RWPE1 (cell line): ENCODE data around the gene ROPN1.

Source experiments
- CTCF ChIA-PET: fragments of 350-600 bp; sonication (Branson Sonifier 250); formaldehyde crosslinking; extraction: SDS; loops from one replicate; lab custom pipeline; 2021; lab: Yijun Ruan, JAX
- POLR2A ChIA-PET: fragments of 400-600 bp; formaldehyde crosslinking; extraction: SDS; loops from one replicate; lab custom pipeline; 2020; ENCODE audit warnings: antibody characterized with exemption; ENCODE audit not compliant: low non-redundant PET; lab: Yijun Ruan, JAX
- DNase-seq: peaks from one replicate; pipeline ENCODE4 v3.0.0; 2012; ENCODE audit warnings: low spot score
- H3K27ac ChIP-seq: fragments of 450-650 bp; 2 replicates; pipeline ENCODE4 v1.5.1; 2017
- TF ChIP-seq, protein P1 (sequence below): fragments of 450-650 bp; conservative IDR thresholded peaks from 2 replicates; pipeline ENCODE4 v1.5.1; 2017; ENCODE audit warnings: low read depth, mild to moderate bottlenecking

ROPN1 gene

GRCh38 chr3:123939706-123940105 is 52.2 kb downstream of the ROPN1 start:
- ChIA-PET POLR2A (no interaction called here), CTCF (interaction anchor here (0.6 kb wide), 1 partner anchor 11 kb away, joined by 4 read pairs; no protein-coding TSS in a partner anchor)
- TF ChIP-seq, protein P1, sequence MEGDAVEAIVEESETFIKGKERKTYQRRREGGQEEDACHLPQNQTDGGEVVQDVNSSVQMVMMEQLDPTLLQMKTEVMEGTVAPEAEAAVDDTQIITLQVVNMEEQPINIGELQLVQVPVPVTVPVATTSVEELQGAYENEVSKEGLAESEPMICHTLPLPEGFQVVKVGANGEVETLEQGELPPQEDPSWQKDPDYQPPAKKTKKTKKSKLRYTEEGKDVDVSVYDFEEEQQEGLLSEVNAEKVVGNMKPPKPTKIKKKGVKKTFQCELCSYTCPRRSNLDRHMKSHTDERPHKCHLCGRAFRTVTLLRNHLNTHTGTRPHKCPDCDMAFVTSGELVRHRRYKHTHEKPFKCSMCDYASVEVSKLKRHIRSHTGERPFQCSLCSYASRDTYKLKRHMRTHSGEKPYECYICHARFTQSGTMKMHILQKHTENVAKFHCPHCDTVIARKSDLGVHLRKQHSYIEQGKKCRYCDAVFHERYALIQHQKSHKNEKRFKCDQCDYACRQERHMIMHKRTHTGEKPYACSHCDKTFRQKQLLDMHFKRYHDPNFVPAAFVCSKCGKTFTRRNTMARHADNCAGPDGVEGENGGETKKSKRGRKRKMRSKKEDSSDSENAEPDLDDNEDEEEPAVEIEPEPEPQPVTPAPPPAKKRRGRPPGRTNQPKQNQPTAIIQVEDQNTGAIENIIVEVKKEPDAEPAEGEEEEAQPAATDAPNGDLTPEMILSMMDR, result no peak
- DNase-seq, result no peak
- H3K27ac ChIP-seq, result no peak overlapping the region

GRCh38 chr3:123936400-123936799 is 55.5 kb downstream of the ROPN1 start:
- H3K27ac ChIP-seq, result no peak overlapping the region
- TF ChIP-seq, protein P1, result no peak
- POLR2A ChIA-PET, result no interaction called here
- CTCF ChIA-PET, result no interaction called here
- no peak for DNase-seq

DNA sequence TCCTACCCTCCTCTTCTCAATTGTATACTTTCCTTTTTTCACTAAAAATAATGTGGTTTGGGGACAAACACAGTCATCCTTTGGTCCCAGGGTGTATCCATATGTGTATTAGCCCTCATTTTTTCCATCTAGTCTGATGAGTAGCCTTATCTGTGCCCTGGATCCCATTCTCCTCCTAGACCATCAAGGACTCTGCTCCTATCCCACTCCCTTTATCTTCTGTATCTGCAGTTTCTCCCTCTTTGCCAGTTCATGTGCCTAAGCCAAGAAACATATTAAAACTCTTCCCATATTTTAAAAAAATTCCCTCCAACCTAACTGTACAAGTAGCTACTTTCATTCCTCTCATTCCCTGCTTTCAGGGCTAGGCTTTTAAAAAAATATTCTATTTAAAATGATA is 56.1 kb downstream of the ROPN1 start:
- no peak for DNase-seq
- CTCF ChIA-PET, result no interaction called here
- POLR2A ChIA-PET, result no interaction called here
- H3K27ac ChIP-seq, result no peak overlapping the region
- TF ChIP-seq, protein P1, result no peak

GRCh38 chr3:123934250-123934649 is 57.7 kb downstream of the ROPN1 start:
- DNase-seq, result no peak
- ChIA-PET CTCF (no interaction called here), POLR2A (no interaction called here)
- TF ChIP-seq, protein P1, result no peak
- H3K27ac ChIP-seq, result no peak overlapping the region

- TF ChIP-seq, protein P1, result no peak
- ChIA-PET POLR2A (no interaction called here), CTCF (no interaction called here)
- DNase-seq, result no peak
- no peak overlapping the region for H3K27ac ChIP-seq
Observed at GRCh38 chr3:123930445-123930844, 61.5 kb downstream of the ROPN1 start.

- POLR2A ChIA-PET, result no interaction called here
Observed at GRCh38 chr3:123929325-123929724, 62.6 kb downstream of the ROPN1 start.

More at GRCh38 chr3:123929325-123929724, 62.6 kb downstream of the ROPN1 start:
- no peak for DNase-seq
- H3K27ac ChIP-seq, result no peak overlapping the region
- CTCF ChIA-PET, result interaction anchor here (0.6 to 0.7 kb wide), 2 partner anchors 11 to 34 kb away, joined by 3 to 5 read pairs; no protein-coding TSS in a partner anchor
- TF ChIP-seq, protein P1, result no peak
